Measurements from ENCODE around the gene NACC2. TPM values are rescaled to one million over a fixed set of nuclear protein-coding genes. Genes with fewer than 3 reads are reported as not detected.

The NACC2 gene
- total and polyA plus RNA-seq, 2 of the 8 experiments (the other 6 are each of a cell fraction or from before 2014, with no cell fraction given) = 8.3 to 14.0 TPM

- TF ChIP-seq CREB1 (IDR thresholded peaks at IDR 0.05) (no peak), SP2 (IDR thresholded peaks at IDR 0.05; ENCODE audit: low read length) (no peak), CBX8 (IDR thresholded peaks at IDR 0.05; ENCODE audit: borderline replicate concordance, low read depth, low read length) (no peak), CHD2 (IDR thresholded peaks at IDR 0.05; ENCODE audit: low read length) (no peak), POLR2AphosphoS5 (IDR thresholded peaks at IDR 0.05; ENCODE audit: low read depth, low read length) (no peak), MAFK (IDR thresholded peaks at IDR 0.05; ENCODE audit: low read depth, low read length) (no peak), NANOG (IDR thresholded peaks at IDR 0.05; ENCODE audit: insufficient read depth, low read depth, low read length, poor library complexity, severe bottlenecking) (no peak)
Observed at GRCh38 chr9:136002881-136003280, 92.2 kb downstream of the NACC2 start (continued).
